Chondrocyte (in vitro differentiated cells): Measurements from ENCODE around the gene DCST1. TPM values are rescaled to one million over a fixed set of nuclear protein-coding genes. Genes with fewer than 3 reads are reported as not detected.

Experiments used
- DNase-seq: peaks from one replicate; pipeline ENCODE4 v3.0.0; 2021; ENCODE audit warnings: mixed read lengths, low spot score
- H3K27ac Mint-ChIP-seq: one replicate; pipeline ENCODE4 v1.8.0; 2021; ENCODE audit warnings: mild to moderate bottlenecking, moderate library complexity, mixed read lengths; ENCODE audit not compliant: unreplicated experiment
- H3K27me3 Mint-ChIP-seq: 2 replicates; pipeline ENCODE4 v1.8.0; 2021; ENCODE audit warnings: low read depth, mixed read lengths
- H3K36me3 Mint-ChIP-seq: 2 replicates; pipeline ENCODE4 v1.8.0; 2021; ENCODE audit warnings: low read depth, mixed read lengths
- H3K4me1 Mint-ChIP-seq: 2 replicates; pipeline ENCODE4 v1.8.0; 2021; ENCODE audit warnings: low read depth, mild to moderate bottlenecking, mixed read lengths
- H3K4me3 Mint-ChIP-seq: one replicate; pipeline ENCODE4 v1.8.0; 2021; ENCODE audit warnings: mild to moderate bottlenecking, moderate library complexity, mixed read lengths; ENCODE audit not compliant: unreplicated experiment
- H3K9me3 Mint-ChIP-seq: 2 replicates; pipeline ENCODE4 v1.8.0; 2021; ENCODE audit warnings: low read depth, mixed read lengths
- CTCF ChIP-seq: fragments of 200-600 bp; sonication (generic); IDR thresholded peaks from 2 replicates; pipeline ENCODE4 v1.5.0; 2021; ENCODE audit warnings: antibody characterized with exemption, mild to moderate bottlenecking, moderate library complexity
- total RNA-seq: library from RNA; stranded (reverse); gene quantifications from 3 replicates; pipeline ENCODE4 v1.2.1, GENCODE V29; 2021

The DCST1 gene
- total RNA-seq, 1 donor from 2014 or later: not detected

- Mint-ChIP-seq H3K27ac (peak overlapping the region; percentile 94), H3K27me3 (no peaks in the 10 kb centered on the region), H3K36me3 (no peaks in the 10 kb centered on the region), H3K4me3 (peak overlapping the region; percentile 92), H3K4me1 (peaks cover 26% of the 10 kb centered on the region), H3K9me3 (no peaks in the 10 kb centered on the region)
- no peak for TF ChIP-seq CTCF
- peak; percentile 59 for DNase-seq
Measured at GRCh38 chr1:154999571-155000410, 33.8 kb upstream of the DCST1 start.

- H3K4me1 Mint-ChIP-seq: peaks cover 29% of the 10 kb centered on the region
- peak; percentile 75 for DNase-seq
- H3K4me3 Mint-ChIP-seq: peak overlapping the region; percentile 92
- H3K9me3 Mint-ChIP-seq: no peaks in the 10 kb centered on the region
- peak overlapping the region; percentile 94 for H3K27ac Mint-ChIP-seq
- no peaks in the 10 kb centered on the region for H3K27me3 Mint-ChIP-seq
- TF ChIP-seq CTCF: no peak
- H3K36me3 Mint-ChIP-seq: no peaks in the 10 kb centered on the region
Measured at GRCh38 chr1:155000411-155000725, 33.3 kb upstream of the DCST1 start.

GRCh38 chr1:155000726-155001424 is 32.7 kb upstream of the DCST1 start:
- H3K9me3 Mint-ChIP-seq: no peaks in the 10 kb centered on the region
- DNase-seq: peak; percentile 91
- peak overlapping the region; percentile 93 for H3K27ac Mint-ChIP-seq
- H3K4me1 Mint-ChIP-seq: peaks cover 30% of the 10 kb centered on the region
- peak overlapping the region; percentile 92 for H3K4me3 Mint-ChIP-seq
- no peaks in the 10 kb centered on the region for H3K36me3 Mint-ChIP-seq
- no peak for TF ChIP-seq CTCF
- no peaks in the 10 kb centered on the region for H3K27me3 Mint-ChIP-seq

GRCh38 chr1:155001425-155001674 is 32.3 kb upstream of the DCST1 start:
- TF ChIP-seq CTCF: no peak
- no peaks in the 10 kb centered on the region for H3K27me3 Mint-ChIP-seq
- no peaks in the 10 kb centered on the region for H3K9me3 Mint-ChIP-seq
- H3K4me1 Mint-ChIP-seq: peaks cover 32% of the 10 kb centered on the region
- no peak for DNase-seq
- peak overlapping the region; percentile 93 for H3K27ac Mint-ChIP-seq
- H3K36me3 Mint-ChIP-seq: no peaks in the 10 kb centered on the region
- H3K4me3 Mint-ChIP-seq: peak overlapping the region; percentile 92

- peak overlapping the region; percentile 97 for H3K27ac Mint-ChIP-seq
- no peaks in the 10 kb centered on the region for H3K27me3 Mint-ChIP-seq
- peak; percentile 100 for DNase-seq
- peak overlapping the region; percentile 92 for H3K4me3 Mint-ChIP-seq
- no peaks in the 10 kb centered on the region for H3K9me3 Mint-ChIP-seq
- TF ChIP-seq CTCF: peak; percentile 77
- no peaks in the 10 kb centered on the region for H3K36me3 Mint-ChIP-seq
- peaks cover 37% of the 10 kb centered on the region for H3K4me1 Mint-ChIP-seq
Measured at GRCh38 chr1:155001675-155002463, 31.8 kb upstream of the DCST1 start.
